ENCODE measurements around the gene LOX.

The LOX gene, protein sequence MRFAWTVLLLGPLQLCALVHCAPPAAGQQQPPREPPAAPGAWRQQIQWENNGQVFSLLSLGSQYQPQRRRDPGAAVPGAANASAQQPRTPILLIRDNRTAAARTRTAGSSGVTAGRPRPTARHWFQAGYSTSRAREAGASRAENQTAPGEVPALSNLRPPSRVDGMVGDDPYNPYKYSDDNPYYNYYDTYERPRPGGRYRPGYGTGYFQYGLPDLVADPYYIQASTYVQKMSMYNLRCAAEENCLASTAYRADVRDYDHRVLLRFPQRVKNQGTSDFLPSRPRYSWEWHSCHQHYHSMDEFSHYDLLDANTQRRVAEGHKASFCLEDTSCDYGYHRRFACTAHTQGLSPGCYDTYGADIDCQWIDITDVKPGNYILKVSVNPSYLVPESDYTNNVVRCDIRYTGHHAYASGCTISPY

DNA sequence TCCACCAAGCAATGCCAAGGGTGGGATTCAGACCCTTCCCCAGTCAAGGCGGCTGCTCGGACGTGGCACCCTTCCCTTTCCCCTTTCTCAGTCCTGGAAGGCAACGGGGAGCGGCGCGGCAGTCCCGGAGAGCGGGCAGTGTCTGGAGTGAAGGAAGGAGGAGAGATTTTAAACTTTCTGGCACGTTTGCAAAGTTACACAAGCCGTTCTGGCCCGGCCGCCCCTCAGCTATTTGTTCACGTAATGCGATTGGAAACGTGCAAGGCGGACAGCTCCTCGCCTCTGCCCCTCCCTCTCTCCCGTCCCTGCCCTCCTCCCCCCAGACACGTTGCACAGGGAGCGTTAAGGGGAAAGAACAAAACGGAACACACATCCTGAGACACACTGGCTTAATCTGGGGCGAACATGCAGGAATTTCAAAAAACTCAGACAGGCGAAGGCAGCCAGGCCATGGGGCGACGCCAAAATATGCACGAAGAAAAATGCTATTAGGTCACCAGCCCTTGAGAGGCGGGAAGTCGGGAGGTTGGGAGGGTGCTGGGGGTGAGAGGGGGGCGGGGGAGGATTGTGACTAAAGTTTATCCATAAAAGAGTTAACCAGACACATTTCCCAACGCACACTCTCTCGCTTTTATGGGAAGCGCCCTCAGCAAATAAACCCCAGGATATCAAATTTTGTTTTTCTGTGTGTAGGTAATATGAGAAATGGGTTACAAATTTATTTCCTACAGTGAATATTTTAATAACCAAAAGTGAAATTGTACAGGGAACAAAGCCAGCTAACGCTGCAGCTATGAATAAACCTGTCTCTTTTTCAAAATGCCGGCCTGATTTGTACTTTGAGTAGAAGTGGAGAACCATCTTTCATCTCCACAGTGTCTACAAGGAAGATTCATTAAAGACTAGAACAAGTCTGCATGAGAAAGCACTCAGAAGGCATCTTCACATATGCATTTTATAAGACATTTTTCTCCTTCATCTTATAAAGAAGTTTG is at the start of gene LOX:
Gene LOX, minus strand, starts transcription at position 144 of the 995 bp plus-strand sequence. CDS start 274 bp downstream, outside the sequence.
- peak; percentile 76 for DNase-seq (ENCODE audit: low read depth)
- TF ChIP-seq, protein P1, sequence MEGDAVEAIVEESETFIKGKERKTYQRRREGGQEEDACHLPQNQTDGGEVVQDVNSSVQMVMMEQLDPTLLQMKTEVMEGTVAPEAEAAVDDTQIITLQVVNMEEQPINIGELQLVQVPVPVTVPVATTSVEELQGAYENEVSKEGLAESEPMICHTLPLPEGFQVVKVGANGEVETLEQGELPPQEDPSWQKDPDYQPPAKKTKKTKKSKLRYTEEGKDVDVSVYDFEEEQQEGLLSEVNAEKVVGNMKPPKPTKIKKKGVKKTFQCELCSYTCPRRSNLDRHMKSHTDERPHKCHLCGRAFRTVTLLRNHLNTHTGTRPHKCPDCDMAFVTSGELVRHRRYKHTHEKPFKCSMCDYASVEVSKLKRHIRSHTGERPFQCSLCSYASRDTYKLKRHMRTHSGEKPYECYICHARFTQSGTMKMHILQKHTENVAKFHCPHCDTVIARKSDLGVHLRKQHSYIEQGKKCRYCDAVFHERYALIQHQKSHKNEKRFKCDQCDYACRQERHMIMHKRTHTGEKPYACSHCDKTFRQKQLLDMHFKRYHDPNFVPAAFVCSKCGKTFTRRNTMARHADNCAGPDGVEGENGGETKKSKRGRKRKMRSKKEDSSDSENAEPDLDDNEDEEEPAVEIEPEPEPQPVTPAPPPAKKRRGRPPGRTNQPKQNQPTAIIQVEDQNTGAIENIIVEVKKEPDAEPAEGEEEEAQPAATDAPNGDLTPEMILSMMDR (conservative IDR thresholded peaks at IDR 0.05; ENCODE audit: low read depth, low read length) = no peak
- H3K4me3 ChIP-seq (ENCODE audit: low read length) = peak within 1 kb of the TSS; percentile 76

DNA sequence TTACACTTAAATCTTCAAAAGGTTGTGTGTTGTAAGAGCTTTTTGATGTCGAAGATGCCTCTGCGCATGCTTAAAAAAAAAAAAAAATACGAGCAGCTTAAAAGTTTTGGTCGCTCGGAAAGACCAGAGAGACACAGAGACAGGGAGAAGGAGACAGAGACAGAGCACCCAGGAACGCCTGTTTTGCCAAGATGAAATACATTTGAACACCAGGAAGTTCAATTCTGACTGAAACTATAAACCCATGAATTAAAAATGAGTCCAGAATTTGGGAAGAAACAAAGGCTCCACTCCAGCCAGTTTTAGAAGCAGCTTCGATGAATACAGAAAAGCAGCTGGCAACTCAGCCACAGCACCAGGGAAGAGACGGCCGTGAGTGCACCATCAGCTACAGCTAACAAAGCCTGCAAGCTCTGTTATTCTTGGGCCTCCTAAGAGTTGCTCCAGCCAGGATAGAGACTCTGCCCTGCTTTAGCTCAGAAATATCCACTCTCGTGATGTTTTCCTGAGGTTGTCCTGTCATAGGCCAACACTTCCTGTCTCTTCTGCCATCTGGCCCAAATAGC is 48.8 kb upstream of the LOX start:
- TF ChIP-seq, protein P1 (conservative IDR thresholded peaks at IDR 0.05; ENCODE audit: low read depth, low read length) = no peak
- DNase-seq (ENCODE audit: low read depth) = no peak
- no peak overlapping the region for H3K4me3 ChIP-seq (ENCODE audit: low read length)

DNA sequence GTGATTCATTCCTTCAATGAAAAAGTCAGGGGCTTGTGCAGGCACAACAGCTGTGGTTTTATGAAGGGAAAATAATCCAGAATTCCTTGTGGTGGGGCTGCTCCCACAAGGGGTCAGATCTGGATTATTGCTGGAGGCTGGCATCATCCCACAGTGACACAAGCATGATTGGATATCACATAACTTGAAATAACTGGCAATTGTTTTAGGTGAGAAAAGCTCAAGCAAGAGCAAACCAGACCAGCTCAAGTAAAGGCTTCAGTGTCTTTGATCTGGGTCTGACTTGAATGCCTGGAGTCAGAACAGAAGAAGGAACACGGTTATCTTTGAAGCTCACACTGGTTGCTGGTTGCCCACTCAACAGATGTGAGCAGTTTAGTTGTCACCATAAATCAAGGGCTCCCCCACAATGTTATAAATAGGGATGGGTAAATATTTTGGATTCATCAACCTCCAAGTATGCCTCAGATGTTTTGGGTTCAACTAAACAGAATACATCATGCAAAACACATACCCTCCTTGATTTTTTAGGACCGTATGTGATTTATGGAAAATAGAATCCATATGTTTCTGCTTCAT is 48.2 kb upstream of the LOX start:
- DNase-seq (ENCODE audit: low read depth) = peak; percentile 39
- H3K4me3 ChIP-seq (ENCODE audit: low read length) = no peak overlapping the region
- TF ChIP-seq, protein P1 (conservative IDR thresholded peaks at IDR 0.05; ENCODE audit: low read depth, low read length) = no peak

DNA sequence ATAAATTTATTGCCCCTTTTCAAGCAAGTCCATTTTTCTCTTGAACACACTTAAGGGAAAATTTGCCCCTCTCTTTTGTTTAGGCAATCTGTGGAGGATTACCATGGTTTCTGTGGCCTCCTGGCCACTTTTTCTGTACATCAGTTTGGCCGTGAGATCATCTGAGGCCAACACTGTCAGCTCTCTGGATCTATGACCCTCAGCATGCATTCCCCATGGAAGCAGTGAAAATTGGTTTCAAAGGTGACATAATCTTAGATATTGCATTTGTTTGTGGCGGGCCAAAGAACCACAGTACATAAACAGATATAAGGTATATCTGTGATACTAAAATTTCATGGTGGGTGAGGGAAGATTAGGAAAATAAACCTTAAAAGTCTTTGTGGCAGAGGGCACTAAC is 46.7 kb upstream of the LOX start:
- H3K4me3 ChIP-seq (ENCODE audit: low read length) = no peak overlapping the region
- no peak for DNase-seq (ENCODE audit: low read depth)
- TF ChIP-seq, protein P1 (conservative IDR thresholded peaks at IDR 0.05; ENCODE audit: low read depth, low read length) = no peak

DNA sequence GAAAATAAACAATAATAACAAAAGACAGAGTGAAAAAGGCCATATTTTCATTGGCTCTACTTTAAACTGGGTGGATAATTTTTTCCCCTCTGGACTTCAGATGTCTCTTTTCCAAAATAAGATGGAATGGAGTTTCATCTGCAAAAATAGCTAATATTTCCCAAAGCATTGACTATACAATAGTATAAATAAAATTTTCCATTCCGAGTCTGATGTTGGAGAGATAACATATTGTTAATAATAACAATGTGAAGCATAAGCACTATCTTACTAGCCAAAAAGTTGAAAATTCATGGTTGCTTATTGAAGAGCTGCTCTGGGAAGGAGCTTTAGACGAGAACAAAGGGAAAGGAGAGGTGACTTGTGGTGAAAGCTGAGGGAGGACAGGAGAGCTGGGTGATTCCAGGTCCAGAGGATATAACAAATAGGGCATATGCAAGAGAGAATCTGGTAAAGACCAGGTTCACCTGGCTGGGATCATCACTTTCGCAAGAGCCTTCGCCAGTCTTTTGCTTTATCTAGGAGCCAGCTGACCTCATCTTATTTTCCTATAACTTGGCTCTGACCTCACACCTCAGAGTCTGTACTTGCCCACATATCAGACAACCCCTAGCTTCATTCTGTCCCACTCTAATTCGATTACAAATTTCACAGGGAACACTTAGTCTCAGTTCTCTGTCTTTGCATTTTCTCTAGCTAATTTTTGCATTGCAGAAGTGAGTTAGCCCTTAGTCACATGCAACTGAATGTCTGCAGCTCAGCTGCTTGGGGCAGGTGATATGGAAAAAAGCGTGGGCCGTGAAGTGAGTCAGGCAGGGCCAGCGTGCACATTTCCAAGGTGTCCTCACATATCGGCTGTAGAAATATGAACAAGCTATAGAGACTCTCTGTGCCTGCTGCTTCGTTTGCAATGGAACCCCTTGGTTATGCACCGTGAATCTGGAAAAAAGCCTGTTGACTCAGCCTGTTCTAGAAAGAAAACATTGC is 43.7 kb upstream of the LOX start:
- DNase-seq (ENCODE audit: low read depth) = no peak
- no peak overlapping the region for H3K4me3 ChIP-seq (ENCODE audit: low read length)
- TF ChIP-seq, protein P1 (conservative IDR thresholded peaks at IDR 0.05; ENCODE audit: low read depth, low read length) = no peak

DNA sequence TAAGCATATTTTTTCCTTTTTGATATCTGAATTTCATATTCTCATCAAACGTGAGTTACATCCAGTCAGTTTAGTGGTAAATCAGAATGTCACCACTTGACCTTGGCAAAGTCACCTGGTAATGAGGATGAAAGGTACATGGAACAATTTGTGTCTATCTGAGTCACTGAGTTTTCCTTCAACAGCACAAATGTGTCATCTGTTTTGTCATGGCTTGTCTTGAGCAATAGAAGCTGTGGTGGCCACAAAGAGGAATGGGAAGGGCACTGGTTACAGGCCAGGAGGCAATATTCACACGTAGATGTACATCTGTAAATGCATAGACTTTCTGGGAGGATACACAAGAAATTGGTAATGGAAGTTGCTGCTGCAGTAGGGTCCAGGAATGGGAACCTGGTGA is 42.9 kb upstream of the LOX start:
- no peak for DNase-seq (ENCODE audit: low read depth)
- TF ChIP-seq, protein P1 (conservative IDR thresholded peaks at IDR 0.05; ENCODE audit: low read depth, low read length) = no peak
- no peak overlapping the region for H3K4me3 ChIP-seq (ENCODE audit: low read length)
